Measurements from ENCODE around the gene SLC25A39.

DNA sequence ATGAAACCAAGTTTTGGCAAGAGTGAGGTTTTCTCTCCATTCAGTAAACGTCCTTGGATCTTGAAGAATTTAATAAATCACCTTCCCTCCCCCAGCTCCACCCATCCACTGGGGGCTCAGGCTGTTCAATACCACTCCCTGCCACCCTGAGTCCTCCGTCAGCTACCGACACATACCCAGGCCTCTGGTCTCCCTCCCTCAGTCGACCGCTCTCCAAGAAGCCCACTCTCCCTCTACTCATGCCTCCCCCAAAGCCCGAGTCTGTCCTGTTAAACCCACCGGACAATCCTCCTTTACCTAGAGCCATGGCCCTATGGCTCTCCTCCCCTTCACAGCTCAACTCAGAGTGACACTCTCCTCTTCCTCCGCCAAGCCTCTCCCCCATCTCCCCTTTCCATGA, 37.0 kb downstream of the SLC25A39 start:
- no peak for TF ChIP-seq POLR2A (IDR thresholded peaks at IDR 0.05; ENCODE audit: low read length)
- no peak for TF ChIP-seq GATA1 (IDR thresholded peaks at IDR 0.05; ENCODE audit: low read depth, low read length)

Data from erythroblast (primary cell).